HG02759 (cell line): ENCODE measurements around the gene ACOT11.

ENCODE experiments used
- ATAC-seq: cut with Tn5 transposase; IDR thresholded peaks from one replicate; pipeline ENCODE4 v1.9.1; 2021; ENCODE audit warnings: mild to moderate bottlenecking, moderate library complexity; ENCODE audit not compliant: unreplicated experiment

The ACOT11 gene

GRCh38 chr1:54559771-54560231 lies 11.8 kb downstream of the ACOT11 start:
- ATAC-seq: no peak

- no peak for ATAC-seq
Measured at GRCh38 chr1:54564312-54565112, 16.5 kb downstream of the ACOT11 start.

GRCh38 chr1:54565113-54565501 lies 17.1 kb downstream of the ACOT11 start:
- ATAC-seq: no peak

GRCh38 chr1:54566438-54567141 lies 18.6 kb downstream of the ACOT11 start:
- ATAC-seq: no peak

GRCh38 chr1:54567961-54568360 lies 19.9 kb downstream of the ACOT11 start:
- no peak for ATAC-seq

- ATAC-seq: no peak
Measured at GRCh38 chr1:54569339-54569738, 21.3 kb downstream of the ACOT11 start.

- ATAC-seq: no peak
Measured at GRCh38 chr1:54570161-54570560, 22.1 kb downstream of the ACOT11 start.

GRCh38 chr1:54571326-54571725 lies 23.3 kb downstream of the ACOT11 start:
- no peak for ATAC-seq

- no peak for ATAC-seq
Measured at GRCh38 chr1:54571803-54572541, 23.9 kb downstream of the ACOT11 start.

- ATAC-seq: no peak
Measured at GRCh38 chr1:54572542-54572850, 24.5 kb downstream of the ACOT11 start.

- no peak for ATAC-seq
Measured at GRCh38 chr1:54574158-54574778, 26.2 kb downstream of the ACOT11 start.

GRCh38 chr1:54575161-54575560 lies 27.1 kb downstream of the ACOT11 start:
- ATAC-seq: no peak

- ATAC-seq: no peak
Measured at GRCh38 chr1:54575605-54576290, 27.7 kb downstream of the ACOT11 start.

GRCh38 chr1:54577612-54578011 lies 29.6 kb downstream of the ACOT11 start:
- ATAC-seq: no peak

- ATAC-seq: no peak
Measured at GRCh38 chr1:54579337-54579781, 31.3 kb downstream of the ACOT11 start.

GRCh38 chr1:54580856-54581550 lies 33.0 kb downstream of the ACOT11 start:
- no peak for ATAC-seq

GRCh38 chr1:54581621-54582035 lies 33.6 kb downstream of the ACOT11 start:
- no peak for ATAC-seq

GRCh38 chr1:54582566-54583306 lies 34.7 kb downstream of the ACOT11 start:
- no peak for ATAC-seq

- ATAC-seq: no peak
Measured at GRCh38 chr1:54583307-54583686, 35.3 kb downstream of the ACOT11 start.
